Bronchial epithelial cell (primary cell): Measurements from ENCODE around the gene TMEM54. TPM values are rescaled to one million over a fixed set of nuclear protein-coding genes. Genes with fewer than 3 reads are reported as not detected.

Source experiments
- DNase-seq: peaks from one replicate; pipeline ENCODE4 v3.0.0-alpha.2; 2010; ENCODE audit warnings: low read depth
- FAIRE-seq: peaks from 2 replicates; lab custom pipeline; 2011; peaks lifted over from hg19 to GRCh38; lab: Jason Lieb, UNC
- H3K27me3 ChIP-seq: 2 replicates; pipeline ENCODE4 v1.5.1; 2011; ENCODE audit warnings: low read length; ENCODE audit not compliant: control insufficient read depth, insufficient read depth
- H3K36me3 ChIP-seq: 2 replicates; pipeline ENCODE4 v1.5.1; 2011; ENCODE audit warnings: low read length; ENCODE audit not compliant: control insufficient read depth, insufficient read depth
- H3K4me3 ChIP-seq: 2 replicates; pipeline ENCODE4 v1.5.1; 2011; ENCODE audit warnings: mild to moderate bottlenecking, low read depth, low read length, control low read depth
- CTCF ChIP-seq: IDR thresholded peaks from 2 replicates; pipeline ENCODE4 v1.5.1; 2011; ENCODE audit warnings: mild to moderate bottlenecking, moderate library complexity, low read length, control low read depth, inconsistent platforms; ENCODE audit not compliant: insufficient read depth, severe bottlenecking
- total RNA-seq: library from RNA; depleted of rRNA; stranded (reverse); fragments of >200 nt; gene quantifications from 2 replicates; pipeline ENCODE4 v1.2.1, GENCODE V29; 2014

The TMEM54 gene
- total RNA-seq, 1 donor from 2014 or later, result 112 TPM

DNA sequence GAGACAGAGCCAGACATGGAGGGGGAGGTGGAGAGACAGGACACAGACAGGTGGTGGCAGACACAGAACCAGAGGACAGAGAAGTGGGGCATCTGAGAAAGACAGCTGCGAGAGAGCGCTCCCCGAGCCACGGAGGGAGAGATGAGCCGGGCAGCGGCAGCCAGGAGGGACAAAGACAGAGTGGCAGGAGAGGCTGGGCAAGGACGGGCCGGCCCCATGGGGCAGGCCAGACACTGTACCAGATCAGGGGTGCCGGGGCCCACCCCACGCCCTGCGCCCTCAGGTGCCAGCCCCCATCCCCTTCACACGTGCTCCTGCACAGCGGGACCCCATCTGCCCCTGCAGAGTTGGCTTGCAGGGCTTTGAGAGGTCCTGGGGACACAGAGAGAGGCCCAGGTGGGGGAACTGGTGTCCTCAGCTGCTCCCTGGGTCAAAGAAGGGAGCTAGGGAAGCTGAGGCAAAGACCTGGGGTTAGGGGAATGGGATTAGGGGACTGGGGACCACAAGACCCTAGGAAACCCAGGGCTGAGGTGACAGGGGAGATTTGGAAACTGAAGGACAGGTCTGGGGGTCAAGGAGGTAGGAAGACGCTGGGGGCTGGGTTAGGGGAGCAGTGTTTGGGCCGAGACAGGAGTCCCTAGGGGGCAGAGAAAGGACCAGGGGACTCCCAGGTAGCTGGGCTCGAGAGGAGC is 31.1 kb downstream of the TMEM54 start:
- FAIRE-seq (no peak), DNase-seq (no peak)
- Histone ChIP-seq H3K27me3 (peaks cover 8% of the 10 kb centered on the region), H3K4me3 (no peak overlapping the region), H3K36me3 (no peaks in the 10 kb centered on the region)
- no peak for TF ChIP-seq CTCF

GRCh38 chr1:32868806-32869455 is 32.3 kb downstream of the TMEM54 start:
- no peak for TF ChIP-seq CTCF
- no peak overlapping the region for H3K4me3 ChIP-seq
- H3K36me3 ChIP-seq, result peaks cover 1% of the 10 kb centered on the region
- peaks cover 8% of the 10 kb centered on the region for H3K27me3 ChIP-seq
- no peak for DNase-seq
- FAIRE-seq, result no peak

DNA sequence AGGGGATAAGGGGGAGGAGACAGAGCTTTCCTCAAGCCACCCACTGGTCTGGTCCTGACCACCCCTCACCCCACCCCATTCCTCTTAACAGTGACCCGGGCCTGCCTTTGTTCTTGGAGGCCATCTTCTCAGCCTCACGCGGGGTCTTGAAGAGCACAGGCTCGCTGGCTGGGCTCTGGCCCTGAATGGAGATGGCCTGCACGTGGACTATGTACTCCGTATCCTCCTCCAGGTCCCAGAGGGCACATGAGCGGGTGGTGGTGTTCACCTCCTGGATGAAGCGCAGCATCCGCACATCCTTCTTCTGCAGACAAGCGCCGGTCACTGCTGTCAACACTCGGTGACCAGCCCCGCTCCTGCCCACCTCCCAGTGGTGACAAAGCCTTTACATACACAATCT is 33.1 kb downstream of the TMEM54 start:
- TF ChIP-seq CTCF, result no peak
- no peak overlapping the region for H3K4me3 ChIP-seq
- peaks cover 3% of the 10 kb centered on the region for H3K36me3 ChIP-seq
- DNase-seq, result no peak
- H3K27me3 ChIP-seq, result peaks cover 8% of the 10 kb centered on the region
- FAIRE-seq, result peak; percentile 7

- no peak for TF ChIP-seq CTCF
- Histone ChIP-seq H3K4me3 (no peak overlapping the region), H3K27me3 (peaks cover 8% of the 10 kb centered on the region), H3K36me3 (peaks cover 3% of the 10 kb centered on the region)
- DNase-seq (no peak), FAIRE-seq (no peak)
These were observed 33.5 kb downstream of the TMEM54 start for GRCh38 chr1:32867671-32868070.

DNA sequence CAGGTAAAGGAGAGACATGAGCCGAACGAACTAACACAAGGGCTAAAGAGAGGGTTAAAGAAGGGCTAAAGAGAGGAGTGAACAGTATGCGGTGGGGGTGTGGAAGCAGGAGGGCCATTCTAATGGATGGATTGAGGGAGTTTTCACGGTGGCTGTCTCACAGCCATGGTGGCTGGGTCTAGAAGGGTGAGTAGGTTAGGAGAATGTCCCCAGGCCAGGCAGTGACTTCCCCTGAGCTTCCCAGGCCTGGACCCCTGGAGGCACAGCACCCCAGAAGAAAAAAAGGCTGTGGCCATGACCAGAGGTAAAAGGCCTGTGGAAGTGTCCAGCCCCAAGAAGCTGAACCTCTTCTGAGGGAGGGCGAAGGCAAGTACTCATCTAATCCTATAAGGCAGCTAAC is 34.0 kb downstream of the TMEM54 start:
- DNase-seq (no peak), FAIRE-seq (no peak)
- no peak overlapping the region for H3K4me3 ChIP-seq
- peaks cover 8% of the 10 kb centered on the region for H3K27me3 ChIP-seq
- H3K36me3 ChIP-seq, result peaks cover 4% of the 10 kb centered on the region
- no peak for TF ChIP-seq CTCF
